Activated CD4-positive, alpha-beta T cell treated with anti-CD3 and anti-CD28 coated beads, Interleukin-2, Interleukin-4, amounts not matched to agents 100 ng/mL and 50 ng/mL, durations not matched to agents 16 hours and 8 hours (primary cell): ENCODE data around the gene FXYD7.

Experiments
- DNase-seq: peaks from one replicate; pipeline ENCODE4 v3.0.0-alpha.2; 2020; ENCODE audit warnings: low spot score

Gene FXYD7

DNA sequence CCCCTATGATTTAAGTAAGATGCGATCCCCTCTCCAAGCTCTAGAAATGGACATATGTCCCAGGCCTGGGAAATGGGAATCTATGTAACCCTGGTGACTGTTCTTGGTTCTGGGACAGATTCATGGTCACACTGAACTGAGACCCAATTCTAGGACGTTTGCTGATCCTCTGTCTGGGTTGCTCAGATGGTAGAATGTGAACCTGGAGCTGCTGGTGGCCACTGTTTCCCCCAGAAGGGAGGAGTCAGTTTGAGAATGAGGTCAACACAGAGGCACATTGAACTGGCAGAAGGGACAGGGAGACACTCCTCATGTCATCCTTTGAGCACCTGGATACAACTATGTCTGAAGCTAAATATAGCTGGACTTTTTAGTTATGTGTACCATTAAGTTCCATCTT is 56.4 kb downstream of the FXYD7 start:
- no peak for DNase-seq

DNA sequence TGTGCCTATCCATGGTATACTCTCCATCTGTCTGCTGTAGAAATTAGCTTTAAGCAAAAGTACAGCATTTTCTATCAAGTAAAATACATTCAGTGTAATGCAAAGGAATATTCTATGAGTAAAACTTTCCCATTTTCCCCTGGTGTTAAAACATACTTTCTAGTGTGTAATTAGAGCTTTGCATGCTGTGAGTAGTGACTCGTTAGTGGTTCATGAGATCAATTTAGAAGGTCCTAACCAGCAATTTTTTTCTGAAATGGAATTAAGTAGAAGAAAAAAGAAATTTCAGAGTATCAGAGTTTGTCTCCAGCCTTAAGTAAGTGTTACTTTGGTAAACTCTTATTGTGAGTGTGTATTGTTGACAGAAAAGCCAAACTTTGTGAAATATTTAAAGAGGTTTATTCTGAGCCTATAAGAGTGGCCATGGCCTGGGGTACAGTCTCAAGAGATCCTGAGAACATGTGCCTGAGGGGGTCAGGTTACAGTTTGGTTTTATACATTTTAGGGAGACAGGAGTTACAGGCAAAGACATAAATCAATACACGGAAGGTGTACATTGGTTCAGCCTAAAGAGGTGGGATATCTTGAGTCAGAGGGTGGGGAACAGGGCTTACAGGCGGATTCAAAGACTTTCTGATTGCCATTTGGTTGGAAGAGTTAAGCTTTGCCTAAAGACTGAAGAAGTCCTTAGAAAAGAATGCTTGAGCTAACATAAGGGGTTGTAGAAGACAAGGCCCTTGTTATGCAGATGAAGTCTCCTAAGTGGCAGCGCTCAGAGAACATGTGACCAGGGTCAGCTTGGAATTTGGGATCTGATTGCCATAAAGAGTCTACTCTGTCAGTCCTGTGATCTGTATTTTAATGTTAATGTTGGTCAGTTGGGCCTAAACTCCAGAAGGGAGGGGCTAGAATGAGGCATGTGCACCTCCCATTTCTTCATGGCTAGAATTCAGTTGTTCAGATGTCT is 60.0 kb downstream of the FXYD7 start:
- DNase-seq = no peak
